AG08395 (cell line): ENCODE measurements around the gene SOAT1.
"Not testable (repeated sequence)": the region's sequence is repeated elsewhere in the genome, so short reads cannot be mapped to it uniquely, and the experiment has no call there.

Experiments
- DNase-seq: peaks from one replicate; pipeline ENCODE4 v3.0.0; 2012; ENCODE audit warnings: mixed read lengths, low spot score

SOAT1 gene

GRCh38 chr1:179293340-179294327 is at the start of gene SOAT1:
TSS of gene SOAT1 (plus strand) at chr1:179293797. CDS start at chr1:179302685, 8,888 bp downstream.
- DNase-seq: peak; percentile 94

- DNase-seq: not testable (repeated sequence)
Measured at GRCh38 chr1:179245426-179245825, 48.2 kb upstream of the SOAT1 start.

GRCh38 chr1:179247923-179248322 is 45.7 kb upstream of the SOAT1 start:
- DNase-seq: no peak

GRCh38 chr1:179251675-179252074 is 41.9 kb upstream of the SOAT1 start:
- peak; percentile 65 for DNase-seq

GRCh38 chr1:179252606-179253005 is 41.0 kb upstream of the SOAT1 start:
- DNase-seq: no peak

- no peak for DNase-seq
Measured at GRCh38 chr1:179253286-179253972, 40.2 kb upstream of the SOAT1 start.

GRCh38 chr1:179262183-179262582 is 31.4 kb upstream of the SOAT1 start:
- DNase-seq: no peak

GRCh38 chr1:179263121-179263520 is 30.5 kb upstream of the SOAT1 start:
- no peak for DNase-seq

GRCh38 chr1:179264507-179264906 is 29.1 kb upstream of the SOAT1 start:
- no peak for DNase-seq

GRCh38 chr1:179269071-179269470 is 24.5 kb upstream of the SOAT1 start:
- DNase-seq: no peak

GRCh38 chr1:179274424-179274823 is 19.2 kb upstream of the SOAT1 start:
- not testable (repeated sequence) for DNase-seq

- no peak for DNase-seq
Measured at GRCh38 chr1:179278920-179279319, 14.7 kb upstream of the SOAT1 start.

GRCh38 chr1:179283992-179284391 is 9.6 kb upstream of the SOAT1 start:
- DNase-seq: no peak

- DNase-seq: no peak
Measured at GRCh38 chr1:179287946-179288345, 5.7 kb upstream of the SOAT1 start.

GRCh38 chr1:179288977-179289376 is 4.6 kb upstream of the SOAT1 start:
- no peak for DNase-seq

GRCh38 chr1:179295164-179295755 is 1.7 kb downstream of the SOAT1 start:
- DNase-seq: no peak

- DNase-seq: no peak
Measured at GRCh38 chr1:179296356-179297104, 2.9 kb downstream of the SOAT1 start.

GRCh38 chr1:179297105-179297378 is 3.4 kb downstream of the SOAT1 start:
- no peak for DNase-seq

GRCh38 chr1:179298952-179299351 is 5.4 kb downstream of the SOAT1 start:
- no peak for DNase-seq

GRCh38 chr1:179300112-179300511 is 6.5 kb downstream of the SOAT1 start:
- DNase-seq: no peak

GRCh38 chr1:179302070-179302469 is 8.5 kb downstream of the SOAT1 start:
- DNase-seq: no peak

- DNase-seq: no peak
Measured at GRCh38 chr1:179303200-179303785, 9.7 kb downstream of the SOAT1 start.
